SHP77 (cell line): ENCODE measurements around the gene CDKN3.
"Not testable (repeated sequence)": the region's sequence is repeated elsewhere in the genome, so short reads cannot be mapped to it uniquely, and the experiment has no call there.

ENCODE experiments used
- DNase-seq, 2 experiments: peaks; one replicate each; lab custom pipeline; 2025; lab: John Stamatoyannopoulos, UW

CDKN3 gene

DNA sequence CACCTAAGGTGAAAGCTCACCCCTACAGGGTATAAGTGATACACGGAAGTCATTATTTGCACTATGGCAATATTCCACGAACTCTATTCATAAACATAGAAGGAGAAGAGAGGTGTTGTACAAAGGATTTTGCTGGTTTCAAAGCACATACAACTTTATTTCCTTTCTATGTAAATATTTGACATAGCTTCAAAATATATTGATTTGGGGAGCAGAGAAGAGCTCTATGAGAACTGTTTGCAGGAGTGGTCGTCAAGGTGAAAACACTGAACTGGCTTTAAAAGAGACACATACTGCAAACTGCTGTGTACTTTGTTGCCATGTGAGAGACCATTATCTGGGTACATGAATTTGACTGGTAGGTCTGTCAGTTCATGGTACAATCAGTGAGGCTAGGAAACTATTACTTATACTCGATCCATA is 27.7 kb downstream of the CDKN3 start:
- DNase-seq = no peak

DNA sequence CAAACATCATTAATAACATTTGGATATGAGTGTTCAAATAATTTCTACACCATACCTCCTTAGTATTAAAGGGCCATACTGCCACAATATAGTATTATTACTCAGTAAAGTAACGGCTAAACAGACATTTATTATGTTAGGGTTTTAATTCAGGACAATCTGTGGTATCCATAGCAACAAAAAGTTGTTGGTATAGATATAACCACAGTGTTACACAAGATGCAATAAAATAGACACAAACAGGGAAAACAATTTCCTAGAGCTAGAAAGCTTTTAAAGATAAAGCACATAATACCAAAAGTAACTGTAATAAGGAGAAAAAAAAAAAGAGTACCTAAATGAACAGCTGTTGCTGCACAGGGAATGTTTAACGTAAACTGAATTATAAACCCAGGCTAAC is 28.3 kb downstream of the CDKN3 start:
- DNase-seq = no peak

DNA sequence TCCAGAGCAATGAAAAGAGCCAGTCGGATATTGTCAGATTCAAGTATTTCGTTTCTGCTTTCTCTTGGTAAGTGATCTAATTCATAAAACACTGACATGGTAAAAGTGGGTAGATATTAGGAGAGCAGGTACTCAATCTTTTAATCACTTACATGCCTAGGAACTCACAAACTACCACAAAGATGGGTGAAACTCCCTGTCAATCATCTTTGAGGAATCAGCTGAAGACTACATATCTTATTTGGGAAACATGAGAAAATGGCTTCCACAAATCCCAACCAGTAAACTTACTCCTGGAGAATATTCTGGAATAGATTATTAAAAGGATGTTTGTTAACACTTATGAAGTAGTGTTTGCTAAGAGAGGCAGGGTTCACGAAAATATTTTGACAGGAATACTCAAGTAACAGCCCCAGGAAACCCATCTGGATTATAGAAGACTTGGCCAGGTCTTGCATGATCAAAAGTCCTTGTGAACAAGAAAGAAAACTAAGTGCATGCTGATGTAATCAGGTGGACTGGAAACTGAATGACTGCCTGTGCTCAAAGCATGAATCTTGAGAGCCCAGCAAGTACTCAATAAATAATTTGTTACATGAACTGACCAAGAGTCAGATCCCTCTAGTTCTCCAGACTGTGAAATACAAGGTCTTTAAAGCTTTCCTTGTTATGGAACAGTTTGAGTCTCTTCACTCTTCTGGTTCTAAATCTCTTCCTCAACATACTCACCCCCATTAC is 28.9 kb downstream of the CDKN3 start:
- DNase-seq = no peak

DNA sequence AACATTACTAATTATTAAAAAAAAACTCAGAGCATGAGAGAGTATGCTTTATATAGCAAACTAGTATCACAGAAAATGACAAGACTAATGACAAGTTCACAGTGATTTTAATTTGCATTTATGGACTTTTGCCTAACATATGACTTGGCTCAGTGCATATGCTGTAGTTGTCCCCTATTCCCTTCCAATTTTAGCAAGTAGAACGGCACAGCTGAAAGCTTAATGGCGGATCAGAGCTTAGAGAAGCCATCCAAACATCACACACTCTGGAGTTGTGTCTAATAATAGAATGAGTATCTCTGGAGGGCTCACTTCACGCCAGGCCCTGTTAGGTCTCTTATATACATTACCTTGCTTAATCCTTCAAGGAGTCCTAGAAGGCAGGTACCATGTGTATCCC is 31.1 kb downstream of the CDKN3 start:
- no peak for DNase-seq

DNA sequence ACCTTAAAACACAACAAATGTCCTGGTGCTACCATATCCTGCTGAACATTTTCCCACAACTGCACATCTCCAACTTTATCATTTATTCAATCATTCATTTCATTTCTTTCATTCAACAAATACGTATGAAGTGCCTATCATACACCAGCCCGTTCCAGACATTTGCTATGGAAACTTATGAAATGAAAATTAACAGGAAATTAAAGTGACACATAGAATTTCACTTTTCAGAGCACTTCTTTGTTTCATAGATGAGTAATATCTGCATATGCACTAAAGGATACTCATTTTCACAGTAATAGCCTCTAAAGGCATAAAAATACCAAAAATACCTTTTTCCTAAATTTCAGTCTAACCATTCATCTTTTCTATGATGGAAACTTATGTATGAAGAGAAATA is 31.7 kb downstream of the CDKN3 start:
- DNase-seq = no peak

DNA sequence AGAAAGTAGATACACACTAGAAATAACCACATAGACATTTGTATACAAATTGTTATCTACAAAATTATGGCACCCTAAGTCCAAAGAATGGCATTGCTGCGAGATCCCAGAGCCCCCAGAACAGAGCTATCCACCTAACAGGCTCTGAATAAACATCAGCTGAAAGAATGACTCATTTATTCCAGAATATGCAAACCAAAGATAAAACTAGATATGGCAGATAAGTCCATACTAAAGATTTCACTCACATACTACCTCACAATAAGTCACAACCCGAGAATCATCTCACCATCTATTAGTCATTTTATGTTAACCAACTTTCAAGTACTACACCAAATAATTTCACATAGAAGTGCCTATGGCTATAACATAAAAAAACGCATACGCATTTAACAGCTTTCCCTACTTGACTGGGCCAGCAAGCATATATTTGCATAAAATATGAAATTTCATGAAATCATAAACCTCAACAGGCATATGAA is 38.7 kb downstream of the CDKN3 start:
- no peak for DNase-seq

DNA sequence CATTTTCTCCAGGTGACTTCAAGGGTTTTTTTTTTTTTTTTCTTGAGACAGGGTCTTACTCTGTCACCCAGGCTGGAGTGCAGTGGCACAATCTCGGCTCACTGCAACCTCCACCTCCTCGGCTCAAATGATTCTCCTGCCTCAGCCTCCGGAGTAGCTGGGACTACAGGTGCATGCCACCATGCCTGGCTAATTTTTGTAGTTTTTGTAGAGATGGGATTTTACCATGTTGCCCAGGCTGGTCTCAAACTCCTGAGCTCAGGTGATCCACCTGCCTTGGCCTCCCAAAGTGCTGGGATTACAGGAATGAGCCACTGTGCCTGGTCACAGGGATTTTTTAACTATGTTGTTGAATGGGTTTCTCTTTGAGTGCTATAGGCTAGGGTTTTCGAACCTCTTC is 41.1 kb downstream of the CDKN3 start:
- not testable (repeated sequence) for DNase-seq

DNA sequence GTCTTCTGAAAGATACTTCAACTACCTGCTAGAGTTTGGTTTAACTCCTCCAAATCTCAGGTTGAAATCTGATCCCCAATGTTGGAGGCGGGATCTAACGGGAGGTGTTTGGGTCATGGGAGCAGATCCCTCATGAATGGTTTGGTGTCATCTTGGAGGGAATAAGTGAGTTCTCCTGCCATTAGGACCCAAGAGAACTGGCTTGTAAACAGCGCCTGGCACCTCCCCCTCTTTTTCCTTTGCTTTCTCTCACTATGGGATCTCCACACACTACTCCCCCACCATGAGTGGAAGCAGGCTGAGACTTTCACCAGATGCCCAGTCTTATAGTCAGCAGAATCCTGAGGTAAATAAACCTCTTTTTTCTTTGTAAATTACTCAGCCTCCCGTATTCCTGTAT is 41.9 kb downstream of the CDKN3 start:
- no peak for DNase-seq

DNA sequence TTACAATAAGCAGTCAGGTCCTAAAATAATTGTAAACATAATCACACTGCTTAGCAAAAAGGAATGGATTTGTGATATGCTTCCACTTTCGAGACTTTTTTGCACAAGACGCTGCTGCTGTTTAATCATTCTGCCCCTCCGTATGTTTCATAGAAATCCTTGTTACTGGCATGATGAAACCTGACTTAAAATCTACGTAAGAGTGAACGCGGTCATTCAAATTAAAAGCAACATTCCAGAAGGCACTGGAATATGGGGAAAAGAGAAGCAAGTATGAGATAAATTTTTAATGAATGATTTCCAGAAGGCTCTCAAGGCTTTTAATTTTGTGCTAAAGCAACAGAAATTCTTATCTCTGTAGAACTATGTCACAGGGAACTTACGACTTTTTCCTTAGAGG is 43.2 kb downstream of the CDKN3 start:
- no peak for DNase-seq

DNA sequence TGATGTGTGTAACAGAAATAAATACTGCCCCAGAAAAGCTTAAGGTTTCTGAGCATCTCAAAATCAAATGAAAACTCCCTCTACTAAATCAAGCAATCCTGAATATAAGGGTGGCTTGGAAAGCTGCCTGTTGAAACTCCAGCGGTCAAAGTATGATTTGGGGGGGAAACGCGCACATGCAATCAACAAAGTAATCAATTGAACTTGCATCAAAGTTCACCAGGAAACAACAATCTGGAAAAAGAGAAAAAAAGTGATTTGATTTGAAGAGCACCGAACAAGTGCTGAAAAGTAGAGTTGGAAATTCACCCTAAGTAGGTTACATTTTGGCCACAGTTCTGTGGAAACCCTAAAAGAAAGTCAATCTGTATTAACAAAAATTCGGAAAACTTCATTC is 43.7 kb downstream of the CDKN3 start:
- DNase-seq = no peak

DNA sequence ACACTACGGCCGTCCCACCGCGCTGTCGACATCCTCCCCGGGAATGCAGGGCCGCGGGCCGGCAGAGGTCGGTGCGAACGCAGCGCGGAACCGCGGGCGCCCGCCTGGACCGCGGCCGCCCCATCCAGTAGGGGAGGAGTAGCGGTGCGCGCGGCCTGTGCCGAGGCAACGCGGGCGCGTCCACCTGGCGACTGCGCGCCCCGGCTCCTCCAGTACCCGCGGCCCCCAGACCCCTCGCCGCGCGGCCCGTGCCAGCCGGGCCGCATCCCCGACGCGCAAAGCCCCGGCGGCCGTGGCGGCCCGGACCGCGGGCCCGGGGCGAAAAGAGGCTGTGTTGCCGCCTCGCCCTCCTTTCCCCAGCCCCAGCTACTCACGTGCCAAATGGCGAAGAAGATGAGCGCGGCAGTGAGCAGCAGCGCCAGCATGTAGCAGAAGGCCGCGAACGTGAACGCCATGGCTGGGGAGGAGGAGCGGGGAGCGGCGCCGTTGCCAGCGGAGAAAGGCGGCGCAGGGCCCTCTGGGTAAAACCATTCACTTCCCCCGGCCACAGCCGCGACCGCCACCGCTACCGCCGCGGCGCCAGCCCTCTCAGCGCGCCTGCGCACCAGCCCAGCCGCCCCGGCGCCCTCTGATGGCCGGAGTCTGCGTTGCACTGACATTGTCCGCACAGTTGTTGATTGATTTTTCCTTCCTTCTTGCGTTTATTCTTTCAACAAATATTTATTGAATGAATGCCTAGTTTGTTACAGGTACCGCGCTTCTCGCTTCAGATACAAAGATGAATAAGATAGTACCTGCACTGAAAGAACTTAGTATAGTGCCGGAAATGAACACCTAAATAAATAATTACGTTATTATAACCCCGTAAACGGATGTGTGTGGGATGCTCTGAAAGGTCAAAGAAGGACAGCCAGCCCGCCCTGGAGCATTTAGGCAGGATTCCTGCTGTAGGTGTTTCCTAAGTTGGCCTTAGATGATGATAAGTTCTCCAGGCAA is 44.4 kb downstream of the CDKN3 start, which contains the start of gene CNIH1:
TSS of gene CNIH1 (minus strand) at position 502 of the 996 bp plus-strand sequence. CDS start at position 455, 47 bp downstream.
- peak; percentile 69 to 91 for DNase-seq

DNA sequence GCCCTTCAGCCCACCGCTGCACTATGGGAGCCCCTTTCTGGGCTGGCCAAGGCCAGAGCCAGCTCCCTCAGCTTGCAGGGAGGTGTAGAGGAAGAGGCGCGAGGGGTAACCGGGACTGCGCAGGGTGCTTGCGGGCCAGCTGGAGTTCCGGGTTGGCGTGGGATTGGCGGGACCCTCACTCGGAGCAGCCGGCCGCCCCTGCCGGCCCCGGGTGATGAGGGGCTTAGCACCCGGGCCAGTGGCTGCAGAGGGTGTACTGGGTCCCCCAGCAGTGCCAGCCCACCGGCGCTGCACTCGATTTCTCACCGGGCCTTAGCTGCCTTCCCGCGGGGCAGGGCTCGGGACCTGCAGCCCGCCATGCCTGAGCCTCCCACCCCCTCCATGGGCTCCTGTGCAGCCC is 46.2 kb downstream of the CDKN3 start:
- not testable (repeated sequence) for DNase-seq

DNA sequence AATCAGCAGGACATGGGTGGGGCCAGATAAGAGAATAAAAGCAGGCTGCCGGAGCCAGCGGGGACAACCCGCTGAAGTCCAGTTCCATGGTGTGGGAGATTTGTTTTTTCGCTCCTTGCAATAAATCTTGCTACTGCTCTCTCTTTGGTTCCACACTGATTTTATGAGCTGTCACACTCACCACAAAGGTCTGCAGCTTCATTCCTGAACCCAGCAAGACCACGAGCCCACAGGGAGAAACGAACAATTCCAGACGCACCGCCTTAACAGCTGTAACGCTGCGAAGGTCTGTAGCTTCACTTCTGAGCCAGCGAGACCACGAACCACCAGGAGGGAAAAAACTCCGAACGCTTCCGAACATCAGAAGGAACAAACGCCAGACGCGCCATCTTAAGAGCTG is 47.2 kb downstream of the CDKN3 start:
- DNase-seq = no peak

DNA sequence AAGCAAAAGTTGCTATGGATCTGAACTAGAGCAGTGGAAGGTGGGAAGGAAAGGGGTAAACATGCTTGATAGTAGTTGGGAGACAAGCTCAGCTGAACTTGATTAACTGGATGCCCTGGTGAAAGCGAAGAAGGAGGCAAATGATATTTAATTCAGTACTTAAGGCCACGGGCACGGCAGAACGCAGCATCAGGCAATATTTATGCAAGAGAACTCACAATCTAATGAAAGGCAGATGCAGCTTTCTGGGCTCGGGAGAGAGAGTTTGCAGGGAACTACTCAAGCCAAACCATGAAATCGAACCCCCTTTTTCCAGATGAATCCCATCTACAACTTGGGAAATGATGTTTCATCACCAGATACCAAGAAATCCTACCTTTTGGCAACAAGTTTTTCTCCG is 47.9 kb downstream of the CDKN3 start:
- DNase-seq = no peak

DNA sequence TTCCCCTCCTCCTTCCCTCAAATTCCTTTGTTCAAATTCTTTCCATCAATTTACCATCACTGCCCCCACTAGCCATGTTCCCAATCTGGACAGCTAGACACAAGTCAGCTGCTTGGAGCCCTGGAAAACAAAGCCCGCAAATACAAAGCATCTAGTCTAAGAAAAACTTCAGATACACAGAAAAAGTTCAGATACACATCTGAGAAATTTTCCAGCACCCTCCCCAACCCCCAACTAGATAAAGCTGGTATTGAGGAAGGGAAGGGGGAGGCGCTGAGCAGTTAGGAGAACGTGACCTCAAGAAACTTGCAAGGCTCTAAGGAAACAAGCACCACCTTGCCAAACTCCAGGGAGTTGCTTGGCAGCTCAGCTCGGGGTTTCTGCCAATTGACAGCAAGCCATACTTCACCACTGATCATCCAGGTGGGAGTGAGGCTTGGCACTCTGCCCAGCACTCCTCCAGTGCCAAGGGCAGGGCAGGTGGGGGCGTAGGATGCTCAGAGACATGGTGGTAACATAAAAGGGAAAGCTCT is 49.4 kb downstream of the CDKN3 start:
- peak; percentile 52 to 65 for DNase-seq

DNA sequence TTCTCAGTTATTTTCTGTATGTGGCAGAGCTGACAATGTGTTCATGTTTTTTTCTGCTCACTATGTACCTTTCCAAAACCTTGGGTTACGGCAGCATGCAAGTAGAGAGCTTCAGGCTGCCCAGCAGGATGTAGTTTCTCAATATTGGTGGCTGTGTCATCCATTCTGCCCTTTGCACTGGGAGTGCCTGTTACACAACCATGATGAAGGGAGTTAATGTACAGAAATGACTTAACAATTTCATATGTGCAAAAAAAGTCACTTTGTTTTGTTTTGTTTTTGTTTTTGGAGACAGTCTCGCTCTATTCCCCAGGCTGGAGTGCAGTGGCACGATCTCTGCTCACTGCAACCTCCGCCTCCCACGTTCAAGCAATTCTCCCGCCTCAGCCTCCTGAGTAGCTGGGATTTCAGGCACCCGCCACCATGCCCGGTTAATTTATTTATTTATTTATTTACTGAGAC is 50.5 kb downstream of the CDKN3 start:
- no peak for DNase-seq

DNA sequence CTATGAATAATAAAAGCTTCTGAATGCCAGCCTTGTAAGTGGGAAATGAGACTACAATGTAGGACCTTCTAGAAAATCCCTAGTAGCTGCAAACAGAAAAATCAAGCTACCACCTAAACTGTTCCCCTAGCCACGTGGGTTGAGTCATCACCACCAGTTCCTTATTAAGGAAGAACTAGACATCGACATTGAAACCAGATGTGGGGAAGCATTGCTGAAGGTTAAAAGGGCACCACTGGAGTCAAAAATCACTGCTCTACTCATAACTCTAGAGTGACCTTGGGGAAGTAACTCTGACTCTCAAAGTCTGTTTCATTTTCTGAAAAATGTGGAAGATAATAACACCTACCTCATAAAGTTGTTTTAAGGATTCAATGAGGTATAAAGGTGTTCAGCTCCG is 53.7 kb downstream of the CDKN3 start:
- DNase-seq = no peak

DNA sequence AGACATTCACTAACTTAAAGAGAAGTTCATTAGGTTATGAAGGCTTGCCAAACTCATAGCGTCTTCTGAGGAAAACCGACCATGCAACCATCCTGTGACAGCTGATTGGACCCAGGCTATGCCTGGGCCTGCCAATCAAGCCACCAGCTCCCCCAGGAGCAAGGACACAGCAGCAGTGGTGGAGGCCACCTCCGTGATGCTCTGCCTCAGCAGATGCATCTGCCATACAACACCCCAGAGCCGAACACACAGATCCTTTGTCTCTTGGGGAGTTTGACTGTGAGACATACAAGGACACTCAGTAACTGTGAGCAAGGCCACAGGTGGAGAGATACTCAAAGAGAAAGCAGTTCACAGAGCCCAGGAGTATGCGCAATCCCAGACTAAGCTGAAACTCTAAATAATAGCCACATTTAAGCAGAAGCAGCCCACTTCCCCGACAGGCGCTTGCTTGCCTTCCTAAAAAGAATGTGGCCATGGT is 54.4 kb downstream of the CDKN3 start:
- no peak for DNase-seq

DNA sequence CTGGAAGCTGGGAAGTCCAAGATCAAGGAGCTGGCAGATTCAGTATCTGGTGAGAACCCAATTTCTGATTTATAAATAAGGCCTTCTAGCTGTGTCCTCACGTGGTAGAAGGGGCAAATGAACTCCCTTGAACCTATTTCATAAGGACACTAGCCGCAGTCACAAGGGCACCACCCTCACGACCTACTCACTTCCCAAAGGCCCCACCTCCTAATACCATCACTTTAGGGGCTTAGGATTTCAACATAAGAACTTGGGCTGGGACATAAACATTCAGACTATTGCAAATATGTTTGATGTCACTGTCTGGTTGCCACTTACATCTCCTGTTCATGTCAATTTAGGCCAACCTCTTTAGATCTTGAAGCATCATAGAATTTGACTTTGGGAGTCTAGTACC is 55.2 kb downstream of the CDKN3 start:
- DNase-seq = no peak

DNA sequence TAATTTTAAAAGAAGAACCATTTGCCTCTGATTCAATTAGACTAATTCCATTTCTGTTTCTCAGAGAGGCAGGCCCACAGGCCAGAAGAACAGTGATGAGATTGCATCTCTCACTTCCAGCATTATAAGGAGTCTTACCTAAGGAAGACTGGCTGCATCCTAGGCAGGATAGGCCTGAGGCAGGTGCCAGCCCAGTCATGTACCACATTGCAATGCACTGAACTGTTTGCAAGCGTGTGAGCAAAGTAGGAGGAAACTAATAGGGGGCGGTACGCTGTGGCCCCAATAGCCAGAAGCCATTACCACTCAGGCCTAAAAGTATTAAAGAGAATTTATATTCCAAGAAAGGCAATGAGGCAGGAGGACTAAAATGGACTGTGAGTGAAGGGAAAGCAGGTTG is 56.4 kb downstream of the CDKN3 start:
- no peak for DNase-seq

DNA sequence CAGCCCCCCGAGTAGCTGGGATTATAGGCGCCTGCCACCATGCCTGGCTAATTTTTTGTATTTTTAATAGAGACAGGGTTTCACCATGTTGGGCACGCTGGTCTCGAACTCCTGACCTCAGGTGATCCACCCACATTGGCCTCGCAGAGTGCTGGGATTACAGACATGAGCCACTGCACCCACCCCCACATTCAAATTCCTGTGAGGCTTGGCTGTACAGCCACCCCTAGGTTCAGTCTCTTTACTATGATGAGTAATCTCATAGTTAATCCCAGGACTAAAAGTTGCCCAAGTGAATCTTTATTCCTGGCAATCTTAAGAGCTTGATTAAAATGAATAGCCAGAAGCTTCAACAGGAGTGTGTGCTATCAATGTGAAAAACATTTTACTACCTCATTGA is 57.2 kb downstream of the CDKN3 start:
- not testable (repeated sequence) for DNase-seq

DNA sequence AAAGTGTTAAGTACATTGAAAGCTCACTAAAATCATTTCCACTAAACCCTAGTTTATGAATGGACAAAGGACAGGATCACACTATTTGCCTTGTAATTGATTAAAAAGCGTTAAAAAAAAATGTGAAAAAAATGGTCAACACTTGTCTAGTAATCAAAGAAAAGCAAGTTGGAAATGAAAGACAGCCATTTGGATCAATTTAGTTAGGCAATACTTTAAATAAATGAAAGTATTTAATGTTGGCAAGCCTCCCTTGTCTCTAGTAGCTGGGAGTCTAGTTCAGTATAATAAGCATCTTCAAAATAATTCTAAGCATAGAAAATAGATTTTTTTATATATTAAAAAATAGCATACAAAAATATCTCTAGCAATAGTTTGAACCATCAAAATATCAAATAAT is 58.6 kb downstream of the CDKN3 start:
- no peak for DNase-seq
